Activated CD4-positive, alpha-beta T cell treated with anti-CD3 and anti-CD28 coated beads for 24 hours (primary cell): ENCODE results near the gene LZTS2.
"Not testable (repeated sequence)": the region's sequence is repeated elsewhere in the genome, so short reads cannot be mapped to it uniquely, and the experiment has no call there.

Source experiments
- DNase-seq, 2 donors: peaks; one replicate each; pipeline ENCODE4 v3.0.0-alpha.2; 2020; ENCODE audit warnings: low read depth in 2 of 2

The LZTS2 gene

DNA sequence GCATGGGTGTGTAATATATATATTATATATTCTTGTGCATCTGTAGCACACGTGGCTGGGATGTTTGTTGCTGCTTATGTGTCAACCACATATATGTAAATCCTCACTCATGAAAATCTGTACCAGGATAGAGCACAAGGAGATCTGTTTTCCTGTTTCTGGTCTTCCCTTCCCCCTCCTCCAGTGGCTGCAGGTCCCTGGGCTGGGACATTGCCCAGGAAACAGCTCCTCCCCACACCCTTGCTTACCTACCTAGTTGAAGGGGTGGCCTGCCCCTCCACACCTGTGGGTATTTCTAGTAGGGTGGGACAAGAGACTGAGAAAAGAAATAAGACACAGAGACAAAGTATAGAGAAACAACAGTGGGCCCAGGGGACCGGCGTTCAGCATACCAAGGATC, 33.7 kb downstream of the LZTS2 start:
- DNase-seq: no peak

DNA sequence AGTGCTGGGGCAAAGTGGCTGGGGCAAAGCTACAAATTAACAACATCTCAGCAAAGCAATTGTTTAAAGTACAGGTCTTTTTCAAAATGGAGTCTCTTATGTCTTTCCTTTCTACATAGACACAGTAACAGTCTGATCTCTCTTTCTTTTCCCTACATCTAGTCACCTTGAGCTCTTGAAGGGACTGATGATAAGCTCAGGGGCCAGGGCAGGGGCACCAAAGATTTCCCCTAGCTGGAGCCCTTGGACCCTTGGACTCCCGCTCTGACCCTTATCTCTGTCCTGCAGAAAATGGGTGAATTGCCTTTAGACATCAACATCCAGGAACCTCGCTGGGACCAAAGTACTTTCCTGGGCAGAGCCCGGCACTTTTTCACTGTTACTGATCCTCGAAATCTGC, 34.8 kb downstream of the LZTS2 start:
- not testable (repeated sequence) for DNase-seq

DNA sequence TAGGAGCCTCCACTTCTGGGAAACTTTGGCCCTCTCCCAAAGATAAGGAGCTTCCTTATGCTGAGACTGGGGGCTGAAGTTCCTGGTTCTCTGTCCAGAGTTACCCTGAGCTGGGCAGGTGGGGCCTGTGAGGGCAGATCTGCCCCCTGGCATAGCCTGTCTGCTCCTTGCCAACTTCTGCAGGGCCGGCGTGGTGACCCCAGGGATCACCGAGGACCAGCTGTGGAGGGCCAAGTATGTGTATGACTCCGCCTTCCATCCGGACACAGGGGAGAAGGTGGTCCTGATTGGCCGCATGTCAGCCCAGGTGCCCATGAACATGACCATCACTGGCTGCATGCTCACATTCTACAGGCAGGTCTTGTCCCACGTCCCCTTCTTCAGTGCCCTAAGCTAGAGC, 35.7 kb downstream of the LZTS2 start:
- DNase-seq: no peak

DNA sequence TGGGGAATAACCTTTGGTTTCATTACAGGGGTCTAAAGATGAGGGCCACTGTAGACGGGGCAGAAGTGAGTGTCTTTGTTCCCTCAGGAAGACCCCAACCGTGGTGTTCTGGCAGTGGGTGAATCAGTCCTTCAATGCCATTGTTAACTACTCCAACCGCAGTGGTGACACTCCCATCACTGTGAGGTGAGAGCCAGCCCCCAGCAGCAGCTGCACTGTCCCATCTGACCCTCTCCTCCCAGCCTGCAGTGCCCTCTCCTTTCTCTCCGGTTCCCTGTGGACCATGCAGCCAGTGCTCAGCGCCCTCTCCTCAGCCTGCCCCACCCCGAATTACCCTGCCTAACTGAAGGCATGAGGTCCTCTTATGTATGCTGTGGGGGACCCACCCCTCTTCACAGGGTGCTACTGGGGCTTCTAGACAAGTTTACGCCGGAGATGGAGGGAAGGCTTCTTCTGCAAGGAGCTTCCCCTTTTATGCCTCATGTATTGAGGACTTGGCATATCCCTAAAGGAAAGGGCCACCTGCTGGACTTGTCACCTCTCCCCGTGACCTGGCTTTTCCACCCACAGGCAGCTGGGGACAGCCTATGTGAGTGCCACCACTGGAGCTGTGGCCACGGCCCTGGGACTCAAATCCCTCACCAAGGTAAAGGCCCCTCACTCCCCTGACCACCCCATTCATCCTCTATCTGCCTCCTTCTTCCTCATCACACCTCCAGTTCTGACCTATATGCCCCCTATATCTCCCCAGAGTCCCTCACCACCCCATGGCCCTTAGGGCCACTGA, 36.5 kb downstream of the LZTS2 start:
- DNase-seq: no peak

DNA sequence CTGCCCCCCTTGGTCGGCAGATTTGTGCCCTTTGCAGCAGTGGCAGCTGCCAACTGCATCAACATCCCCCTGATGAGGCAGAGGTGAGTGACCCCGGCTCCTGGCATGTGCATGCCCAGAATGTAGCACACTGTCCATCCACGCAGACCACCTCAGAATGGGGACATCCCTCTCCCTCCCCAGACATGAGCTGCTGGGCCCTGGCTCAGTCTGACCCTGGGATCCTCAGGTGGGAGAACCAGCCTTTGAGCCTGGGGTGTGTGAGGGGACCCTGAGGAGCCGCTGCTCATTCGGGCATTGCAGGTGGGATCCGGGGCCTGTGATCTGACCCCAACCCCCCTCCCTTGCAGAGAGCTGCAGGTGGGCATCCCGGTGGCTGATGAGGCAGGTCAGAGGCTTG, 37.1 kb downstream of the LZTS2 start:
- DNase-seq: no peak

DNA sequence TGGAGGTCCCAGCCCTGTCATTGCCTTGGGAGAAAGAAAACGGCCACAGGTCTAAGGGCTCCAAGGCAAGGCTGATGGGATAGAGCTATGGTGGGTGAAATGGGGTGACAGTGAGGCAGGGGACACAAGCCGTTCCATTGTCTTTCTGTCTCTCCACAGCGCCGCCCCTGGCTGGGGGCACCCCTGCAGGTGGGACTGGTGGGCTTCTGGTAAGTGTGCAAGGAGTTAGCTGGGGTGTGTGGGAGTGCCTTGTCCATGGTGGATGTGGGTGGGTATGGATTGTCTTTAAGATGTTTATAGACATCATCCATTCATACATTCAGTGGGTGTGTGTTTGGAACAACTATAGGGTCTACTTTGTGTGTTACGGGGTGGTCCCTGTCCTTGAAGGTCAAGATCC, 38.9 kb downstream of the LZTS2 start:
- DNase-seq: no peak

DNA sequence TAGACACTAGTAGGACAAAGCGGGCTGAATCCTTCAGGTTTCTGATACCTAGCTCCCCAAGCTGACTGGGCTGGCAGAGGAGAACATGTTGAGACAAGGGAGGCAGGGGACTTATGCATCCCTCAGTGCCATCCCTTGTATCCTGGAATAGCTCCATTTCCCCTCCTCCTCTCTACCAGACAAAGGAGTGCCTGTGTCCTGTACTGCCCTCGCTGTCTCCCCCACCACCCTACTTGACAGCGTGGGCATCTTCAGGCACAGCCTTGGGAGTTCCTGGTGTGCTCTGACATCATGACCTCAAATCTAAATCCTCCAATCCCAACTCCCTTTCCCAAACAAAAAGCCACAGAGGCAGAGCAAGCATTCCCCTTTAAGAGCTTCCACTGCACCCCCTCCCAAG, 40.5 kb downstream of the LZTS2 start:
- no peak for DNase-seq

DNA sequence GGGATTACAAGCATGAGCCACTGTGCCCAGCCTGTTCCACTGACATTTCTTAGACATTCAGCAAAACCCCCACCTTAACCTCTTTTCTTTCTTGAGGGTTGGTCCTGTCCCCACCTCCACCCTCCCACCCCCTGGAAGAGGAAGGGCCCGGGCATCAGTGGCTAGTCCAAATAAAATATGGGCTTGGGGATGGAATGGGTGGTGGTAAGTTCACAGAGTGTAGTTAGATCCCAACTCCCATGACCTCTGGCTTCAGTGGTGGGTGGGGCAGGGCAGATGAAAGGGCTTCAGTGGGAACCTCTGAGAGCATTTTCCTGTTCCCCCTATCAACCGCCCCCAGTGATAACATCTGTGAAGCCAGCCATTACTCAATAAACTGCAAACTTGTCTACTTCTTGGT, 41.2 kb downstream of the LZTS2 start:
- DNase-seq: no peak

DNA sequence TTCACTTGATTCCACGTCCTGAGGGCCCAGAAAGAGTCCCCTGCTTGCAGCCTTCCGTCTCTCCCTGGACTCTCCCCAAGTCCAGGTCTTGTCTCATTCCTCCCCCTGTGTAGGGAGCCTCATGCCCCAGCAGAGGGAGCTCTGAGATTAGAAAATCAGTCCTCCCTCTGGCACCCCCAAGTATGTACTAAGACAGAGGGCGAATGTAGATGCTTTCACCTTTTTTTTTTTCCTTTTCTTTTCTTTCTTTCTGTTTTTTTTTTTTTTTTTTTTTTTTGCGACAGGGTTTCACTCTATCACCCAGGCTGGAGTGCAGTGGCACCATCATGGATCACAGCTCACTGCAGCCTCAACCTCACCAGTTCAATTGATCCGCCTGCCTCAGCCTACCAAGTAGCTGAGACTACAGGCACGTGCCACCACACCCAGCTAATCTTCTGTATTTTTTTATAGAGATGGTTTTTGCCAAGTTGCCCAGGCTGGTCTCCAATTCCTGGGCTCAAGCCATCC, 41.7 kb downstream of the LZTS2 start:
- DNase-seq: peak; percentile 49 to 66

DNA sequence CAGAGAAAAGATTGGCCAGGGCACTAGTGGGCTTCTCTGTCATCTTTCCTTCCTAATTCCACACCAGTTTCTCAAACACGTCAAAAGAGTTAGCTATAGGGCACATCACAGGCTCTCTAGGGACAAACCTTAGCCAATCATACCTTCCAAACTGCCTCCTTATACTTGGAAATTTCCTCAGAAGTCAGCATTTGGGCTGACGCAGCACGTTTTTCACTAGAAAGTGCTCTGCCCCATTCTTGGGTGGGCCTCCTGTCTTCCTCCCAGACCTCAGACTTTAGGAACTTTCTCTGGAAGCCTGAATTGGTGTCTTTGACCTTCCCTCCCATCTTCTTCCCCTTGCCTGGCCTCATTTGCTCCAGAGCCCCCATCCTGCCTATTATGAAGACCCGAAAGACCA, 42.5 kb downstream of the LZTS2 start:
- DNase-seq: no peak

DNA sequence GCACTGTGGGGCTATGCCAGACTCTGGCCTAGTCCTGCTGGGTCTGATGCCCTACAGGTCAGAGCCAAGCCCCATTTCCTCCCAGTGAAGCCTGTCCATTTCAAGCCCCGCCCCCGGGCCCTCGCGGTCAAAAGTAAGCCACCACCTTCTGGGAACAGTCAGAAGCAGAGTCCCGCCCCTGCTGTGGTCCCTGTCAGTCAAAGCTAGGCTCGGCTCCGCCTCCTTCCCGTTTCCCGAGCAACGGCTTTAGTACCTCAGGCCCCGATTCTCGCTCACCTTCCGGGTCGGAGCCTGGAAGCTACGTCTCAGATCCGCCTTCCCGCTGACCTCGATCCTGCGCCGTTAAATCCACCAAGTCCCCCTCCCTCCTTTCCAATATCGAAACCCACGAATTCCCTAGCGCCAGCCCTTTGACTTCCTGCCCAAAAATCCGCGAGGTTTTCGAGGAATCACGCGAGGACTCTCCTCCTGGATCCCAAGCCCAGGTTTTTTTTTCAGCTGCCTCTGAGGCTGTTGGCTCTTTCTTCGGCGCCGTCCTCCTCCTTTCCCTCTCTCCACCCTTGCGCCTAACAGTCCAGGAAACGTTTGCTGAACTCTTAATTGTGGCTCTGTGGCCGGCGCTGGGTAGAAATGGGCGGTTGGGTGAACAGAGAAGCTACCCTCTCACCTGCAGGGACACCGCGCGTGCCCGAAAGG, 43.2 kb downstream of the LZTS2 start:
- DNase-seq: peak; percentile 81 to 91

DNA sequence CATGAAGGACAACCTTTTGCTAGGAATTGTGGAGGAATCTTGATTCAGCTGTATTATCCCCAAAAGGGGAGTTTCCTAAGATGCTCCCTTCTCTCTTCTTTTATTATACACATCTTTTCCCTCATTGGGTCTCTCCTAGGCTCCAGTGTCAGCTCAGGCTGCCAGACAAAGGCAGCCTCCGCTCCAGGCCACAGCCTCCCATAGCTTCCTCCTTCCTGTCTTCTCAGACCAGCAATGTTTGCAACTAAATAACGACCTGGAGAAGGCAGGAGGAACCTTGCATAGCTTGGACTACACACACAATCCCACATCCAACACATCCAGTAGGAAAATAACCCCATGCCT, 43.7 kb downstream of the LZTS2 start:
- no peak for DNase-seq

DNA sequence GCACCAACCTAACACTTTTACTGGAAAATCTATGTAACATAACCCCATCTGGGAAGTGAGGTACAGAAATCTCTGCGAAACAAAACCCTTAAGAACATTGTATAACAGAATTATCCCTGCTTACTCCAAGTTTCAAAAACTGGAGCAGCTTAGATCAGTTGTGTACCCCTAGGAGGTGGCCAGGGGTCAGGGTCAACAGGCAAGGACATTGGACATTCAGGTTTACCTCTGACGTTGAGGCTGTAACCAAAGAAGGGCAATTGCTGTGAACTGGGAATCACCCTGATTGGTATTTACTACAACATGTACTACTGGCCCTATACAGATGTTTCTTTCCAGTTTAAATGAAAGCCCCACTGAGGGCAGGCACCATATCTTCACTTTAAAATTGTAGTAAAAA, 44.5 kb downstream of the LZTS2 start:
- no peak for DNase-seq

DNA sequence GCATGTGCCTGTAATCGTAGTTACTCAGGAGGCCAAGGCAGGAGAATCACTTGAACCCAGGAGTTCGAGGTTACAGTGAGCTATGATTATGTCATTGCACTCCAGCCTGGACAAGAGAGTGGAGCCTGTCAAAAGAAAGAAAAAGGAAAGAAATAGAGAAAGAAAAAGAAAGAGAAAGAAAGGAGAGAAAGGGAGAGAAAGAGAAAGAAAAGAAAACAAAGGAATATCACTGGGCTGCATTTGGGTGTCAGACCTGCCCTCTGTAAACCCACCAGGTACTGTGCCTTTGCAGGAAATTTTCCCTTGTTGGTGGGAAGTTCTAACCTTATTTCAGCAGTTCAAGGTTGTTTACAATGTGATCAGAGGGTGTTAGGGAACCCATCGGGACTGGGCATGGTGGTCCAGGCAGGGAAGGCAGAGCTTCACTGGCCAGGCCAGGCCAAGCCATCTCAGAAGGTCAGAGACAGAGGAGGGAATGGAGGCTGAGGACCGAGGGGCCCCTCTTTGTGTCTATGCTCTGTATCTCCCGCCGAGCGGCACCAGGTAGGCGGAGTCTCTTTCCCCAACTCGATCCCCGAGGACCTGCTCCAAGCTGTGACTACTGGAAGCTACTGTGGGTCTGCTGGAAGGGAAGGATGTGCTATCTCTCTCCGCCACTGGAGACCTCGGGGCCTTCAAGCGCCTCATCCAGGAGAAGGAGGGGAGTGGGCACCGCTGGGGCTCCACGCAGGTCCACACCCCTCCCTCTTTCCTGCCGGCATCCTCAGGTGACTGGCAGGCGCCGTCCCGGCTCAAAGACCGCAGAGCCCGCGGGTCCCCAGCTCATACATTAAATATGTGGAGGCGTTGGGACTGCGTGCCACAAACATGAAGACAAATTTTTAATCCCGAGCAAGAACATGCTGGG, 47.0 kb downstream of the LZTS2 start:
- no peak for DNase-seq

DNA sequence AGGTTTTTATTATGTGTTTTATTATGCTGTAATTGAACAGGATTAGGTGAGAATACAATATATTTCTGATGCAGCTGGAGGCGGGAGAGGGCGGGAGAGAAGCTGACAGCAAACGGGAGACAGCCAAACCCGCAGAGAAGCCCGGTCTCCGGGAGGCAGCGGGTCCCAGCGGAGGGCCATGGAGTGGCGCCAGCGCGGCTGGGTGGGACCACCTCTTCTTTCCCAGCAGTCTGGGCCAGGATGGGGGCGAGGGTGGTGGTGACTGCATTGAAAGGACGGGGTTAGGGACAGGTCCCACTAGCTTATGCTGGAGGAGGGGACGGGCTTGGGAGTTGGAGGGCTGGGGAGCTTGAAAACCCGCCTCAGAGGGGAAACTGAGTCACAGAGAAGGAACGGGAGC, 47.7 kb downstream of the LZTS2 start:
- DNase-seq: no peak

DNA sequence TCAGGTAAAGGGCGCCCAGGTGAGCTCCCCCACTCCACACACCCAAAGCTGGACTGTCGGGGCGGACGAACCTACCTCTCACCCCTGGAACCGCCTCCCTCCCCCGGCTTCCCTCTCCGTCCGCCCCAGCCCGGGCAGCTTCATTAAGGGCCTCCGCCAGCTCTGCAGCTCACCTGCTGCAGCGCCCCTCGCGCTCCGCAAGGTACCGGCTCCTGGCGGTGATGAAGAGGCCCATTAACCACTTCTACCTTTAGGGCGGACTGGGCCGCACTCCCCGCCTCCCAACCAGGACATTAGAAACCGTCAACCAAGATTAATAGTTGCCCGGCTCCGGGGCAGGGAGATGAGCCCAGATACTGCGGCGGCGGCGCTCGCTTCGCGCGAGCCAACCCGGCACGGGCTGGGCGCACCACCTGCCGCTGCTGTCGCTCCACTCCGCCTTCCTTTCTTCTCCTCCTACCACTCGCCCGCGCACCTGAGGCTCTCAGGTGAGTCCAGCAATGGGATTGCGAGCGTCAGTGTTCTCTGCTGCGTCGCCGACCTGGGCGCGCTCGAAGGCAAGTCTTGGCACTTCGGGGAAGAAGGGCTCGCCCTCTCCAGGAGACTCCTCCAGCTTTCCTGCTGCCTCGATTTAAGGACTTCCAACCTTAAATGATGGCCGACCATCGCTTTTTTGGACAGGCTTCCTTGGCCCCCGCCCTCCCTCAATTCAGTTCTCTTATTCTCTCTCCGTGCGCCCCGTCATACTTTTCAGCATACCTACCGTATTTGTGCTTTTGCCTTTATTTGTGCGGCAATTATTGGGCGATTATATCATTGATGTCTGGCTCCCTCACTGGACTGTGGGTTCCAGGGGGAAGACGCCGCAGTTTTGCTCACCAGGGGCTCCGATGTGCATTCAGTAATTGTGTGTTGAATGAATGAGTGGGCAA, 48.6 kb downstream of the LZTS2 start:
- no peak for DNase-seq

DNA sequence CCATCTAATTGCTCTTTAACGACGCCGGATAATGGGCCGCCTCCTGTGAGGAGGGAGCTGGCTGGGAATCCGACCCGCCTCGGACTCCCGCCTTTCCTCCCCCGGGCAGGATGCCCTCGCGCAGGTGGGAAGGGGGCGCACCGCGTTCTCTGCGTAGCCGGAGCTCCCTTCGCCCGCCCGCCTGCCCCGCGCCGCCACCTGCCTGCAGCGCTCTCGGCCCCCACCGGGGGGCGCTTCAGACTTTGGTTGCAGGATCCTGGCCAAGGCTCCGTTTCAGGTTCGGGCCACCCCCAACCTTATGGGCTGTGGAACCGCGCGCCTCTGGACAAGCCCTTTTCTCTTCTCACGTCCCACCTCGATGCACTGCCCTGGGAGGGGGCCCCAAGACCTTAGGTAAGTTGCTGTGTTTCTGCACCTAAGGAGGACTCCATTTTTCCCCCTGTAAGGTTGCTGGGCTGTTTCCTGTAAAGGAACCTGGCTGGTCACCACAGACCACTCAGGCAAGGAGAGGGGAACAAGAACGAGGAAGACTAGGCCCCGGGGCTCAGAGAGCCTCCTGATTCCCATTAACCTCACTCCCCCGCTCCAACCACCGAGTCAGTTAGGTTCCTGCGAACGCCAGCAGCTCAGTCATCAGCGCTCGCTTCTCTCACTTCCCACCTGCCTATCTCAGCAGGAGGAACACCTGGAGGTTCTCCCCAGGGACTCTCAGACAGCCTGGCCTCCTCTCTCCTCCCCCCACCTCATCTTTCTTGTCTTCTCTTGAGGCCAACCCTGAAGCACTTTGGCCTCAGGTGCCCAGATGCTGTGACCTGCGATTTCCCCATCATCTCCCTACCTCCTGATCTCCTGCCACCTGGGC, 50.8 kb downstream of the LZTS2 start:
- peak; percentile 68 to 73 for DNase-seq

DNA sequence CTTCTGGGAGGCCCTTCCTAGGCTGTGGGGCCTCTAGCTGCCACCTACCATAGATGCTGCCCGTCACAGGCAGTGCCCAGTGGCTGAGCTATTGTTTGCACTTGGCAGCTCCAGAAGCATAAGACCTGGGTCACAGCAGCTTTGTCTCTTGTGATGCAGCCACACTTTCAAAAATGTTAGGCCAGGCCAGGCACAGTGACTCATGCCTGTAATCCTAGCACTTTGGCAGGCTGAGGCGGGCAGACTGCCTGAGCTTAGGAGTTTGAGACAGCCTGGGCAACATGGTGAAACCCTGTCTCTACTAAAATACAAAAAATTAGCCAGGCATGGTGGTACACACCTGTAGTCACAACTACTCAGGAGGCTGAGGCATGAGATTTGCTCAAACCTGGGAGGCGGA, 52.7 kb downstream of the LZTS2 start:
- no peak for DNase-seq

DNA sequence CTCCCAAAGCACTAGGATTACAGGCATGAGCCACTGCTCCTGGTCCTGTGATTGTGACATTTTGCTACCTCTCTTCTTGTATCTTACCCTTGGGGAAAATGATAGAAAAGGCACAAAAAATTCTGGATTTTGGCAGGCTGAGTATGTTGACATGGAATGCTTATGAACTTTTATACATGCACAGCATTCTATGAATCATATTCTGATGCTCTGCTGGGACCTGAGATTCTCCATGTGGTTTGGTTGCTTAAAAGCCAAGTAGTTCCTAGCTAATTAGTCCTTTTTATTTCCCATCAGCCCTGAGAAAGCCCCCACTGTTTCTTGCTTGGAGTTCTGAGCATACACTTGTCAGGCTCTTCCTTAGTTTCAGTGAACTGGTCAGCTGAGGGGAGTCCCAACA, 53.9 kb downstream of the LZTS2 start:
- DNase-seq: no peak

DNA sequence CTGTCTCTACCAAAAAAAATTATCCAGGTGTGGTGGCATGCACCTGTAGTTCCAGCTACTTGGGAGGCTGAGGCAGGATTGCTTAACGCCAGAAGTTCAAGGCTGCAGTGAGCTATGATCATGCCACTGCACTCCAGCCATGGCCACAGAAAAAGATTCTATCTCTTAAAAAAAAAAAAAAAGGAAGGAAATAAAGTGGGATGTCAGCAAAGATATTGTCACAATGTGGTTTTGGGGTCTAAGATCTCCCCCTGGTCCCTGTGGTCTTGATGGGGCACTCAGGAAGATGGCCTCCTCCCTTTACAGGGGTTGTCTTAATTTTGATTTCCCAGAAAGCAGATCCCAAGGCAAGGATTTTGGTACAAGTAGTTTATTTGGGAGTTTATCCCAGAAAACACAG, 54.7 kb downstream of the LZTS2 start:
- DNase-seq: no peak
